Suprapubic skin (tissue), 4 donors: ENCODE measurements around the gene TFAM.

Source experiments
- EP300 ChIP-seq: sonication (generic); formaldehyde crosslinking; IDR thresholded peaks from one replicate; pipeline ENCODE4 v1.6.1; 2017; ENCODE audit warnings: antibody characterized with exemption
- POLR2A ChIP-seq, 2 donors: fragments of 450-650 bp; IDR thresholded peaks; one replicate each; pipeline ENCODE4 v1.6.1; 2017; ENCODE audit warnings: antibody characterized with exemption in 2 of 2, mild to moderate bottlenecking in 2 of 2, moderate library complexity in 2 of 2
- POLR2AphosphoS5 ChIP-seq, 3 donors: sonication (generic); formaldehyde crosslinking; IDR thresholded peaks; one replicate each; pipeline ENCODE4 v1.6.1; 2017; ENCODE audit warnings: antibody characterized with exemption in 3 of 3
- TF ChIP-seq, protein P1 (sequence below), 2 donors: fragments of 200-600 bp in 1 of 2; fragments of 450-650 bp in 1 of 2; sonication (generic) in 1 of 2; IDR thresholded peaks; one replicate each; pipeline ENCODE4 v1.5.1; 2016 to 2019; ENCODE audit warnings: antibody characterized with exemption in 2 of 2, mild to moderate bottlenecking in 1 of 2, moderate library complexity in 1 of 2

DNA sequence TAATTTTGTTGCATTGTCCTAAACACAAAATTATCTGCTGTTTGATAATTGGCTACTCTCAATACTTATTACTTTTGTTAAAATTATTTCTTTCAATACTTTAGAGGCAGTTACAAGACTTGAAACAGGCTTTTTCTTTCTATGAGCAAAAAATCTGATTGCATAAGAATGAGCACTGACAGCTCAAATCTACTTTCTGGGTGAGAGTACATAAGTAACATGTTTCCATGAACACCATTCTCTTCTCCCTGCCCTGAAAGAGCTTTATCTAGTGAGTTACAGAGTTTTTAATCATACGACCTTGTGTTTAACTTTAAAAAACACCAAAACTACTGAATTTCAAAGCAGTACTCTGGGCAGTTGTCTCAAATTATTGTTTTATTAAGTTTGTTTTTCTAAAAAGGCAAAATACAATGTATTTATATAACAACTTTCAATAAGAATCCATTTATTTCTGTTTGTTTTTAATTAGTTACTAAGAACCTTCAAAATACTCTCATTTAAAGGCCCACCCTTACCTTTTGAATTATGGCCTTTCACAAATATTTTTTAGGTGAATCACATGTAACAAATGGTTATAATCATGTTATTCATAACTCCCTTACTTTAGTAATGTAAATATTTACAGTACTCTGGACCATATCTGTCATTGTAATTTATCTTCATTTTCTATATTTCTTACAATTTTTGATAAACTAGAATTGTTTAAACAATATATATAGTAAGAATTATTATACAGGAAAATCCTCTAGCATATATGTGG lies 23.0 kb upstream of the TFAM start:
- TF ChIP-seq, protein P1, sequence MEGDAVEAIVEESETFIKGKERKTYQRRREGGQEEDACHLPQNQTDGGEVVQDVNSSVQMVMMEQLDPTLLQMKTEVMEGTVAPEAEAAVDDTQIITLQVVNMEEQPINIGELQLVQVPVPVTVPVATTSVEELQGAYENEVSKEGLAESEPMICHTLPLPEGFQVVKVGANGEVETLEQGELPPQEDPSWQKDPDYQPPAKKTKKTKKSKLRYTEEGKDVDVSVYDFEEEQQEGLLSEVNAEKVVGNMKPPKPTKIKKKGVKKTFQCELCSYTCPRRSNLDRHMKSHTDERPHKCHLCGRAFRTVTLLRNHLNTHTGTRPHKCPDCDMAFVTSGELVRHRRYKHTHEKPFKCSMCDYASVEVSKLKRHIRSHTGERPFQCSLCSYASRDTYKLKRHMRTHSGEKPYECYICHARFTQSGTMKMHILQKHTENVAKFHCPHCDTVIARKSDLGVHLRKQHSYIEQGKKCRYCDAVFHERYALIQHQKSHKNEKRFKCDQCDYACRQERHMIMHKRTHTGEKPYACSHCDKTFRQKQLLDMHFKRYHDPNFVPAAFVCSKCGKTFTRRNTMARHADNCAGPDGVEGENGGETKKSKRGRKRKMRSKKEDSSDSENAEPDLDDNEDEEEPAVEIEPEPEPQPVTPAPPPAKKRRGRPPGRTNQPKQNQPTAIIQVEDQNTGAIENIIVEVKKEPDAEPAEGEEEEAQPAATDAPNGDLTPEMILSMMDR (IDR thresholded peaks at IDR 0.05), result no peak
- TF ChIP-seq POLR2A (IDR thresholded peaks at IDR 0.05) (no peak), POLR2AphosphoS5 (IDR thresholded peaks at IDR 0.05) (no peak), EP300 (no peak)
